ENCODE measurements around the gene ASPN. TPM values are rescaled to one million over a fixed set of nuclear protein-coding genes. Genes with fewer than 3 reads are reported as not detected.

Gene ASPN
- total RNA-seq, 2 experiments from 2014 or later, result not detected

- Histone ChIP-seq H4K20me1 (ENCODE audit: insufficient read depth, low read length) (no peaks in the 10 kb centered on the region), H3K4me3 (ENCODE audit: low read depth, low read length, poor library complexity, severe bottlenecking) (no peak overlapping the region), H2AFZ (ENCODE audit: low read length) (no peak overlapping the region), H3K9me2 (ENCODE audit: insufficient read depth, low read length) (no peaks in the 10 kb centered on the region), H3K4me2 (ENCODE audit: low read length) (no peak overlapping the region), H3K79me2 (ENCODE audit: insufficient read depth, low read depth, low read length) (no peaks in the 10 kb centered on the region), H3K9me3 (ENCODE audit: low read length) (no peaks in the 10 kb centered on the region), H3K27ac (ENCODE audit: low read depth, low read length, poor library complexity, severe bottlenecking) (no peak overlapping the region), H3K4me1 (ENCODE audit: insufficient read depth, low read length, poor library complexity, severe bottlenecking) (no peaks in the 10 kb centered on the region), H3K36me3 (ENCODE audit: insufficient read depth, low read length) (no peaks in the 10 kb centered on the region)
- CTCF ChIA-PET (ENCODE audit: unreplicated experiment), result no interaction called here
- no peak for DNase-seq (ENCODE audit: low spot score)
- TF ChIP-seq CTCF (conservative IDR thresholded peaks at IDR 0.05; ENCODE audit: low read length) (no peak), EZH2phosphoT487 (IDR thresholded peaks at IDR 0.05; ENCODE audit: borderline replicate concordance, low read depth, low read length) (no peak)
- no TSS peak for BruUV-seq (replicated peaks)
- intact Hi-C loops (cut with micrococcal nuclease; ENCODE audit: unreplicated experiment), result no loop called here
- POLR2A ChIA-PET, result no interaction called here
Observed at GRCh38 chr9:92506184-92506857, 24.0 kb upstream of the ASPN start.

- Histone ChIP-seq H3K9me2 (ENCODE audit: insufficient read depth, low read length) (no peaks in the 10 kb centered on the region), H2AFZ (ENCODE audit: low read length) (no peak overlapping the region), H3K4me3 (ENCODE audit: low read depth, low read length, poor library complexity, severe bottlenecking) (no peak overlapping the region), H3K9me3 (ENCODE audit: low read length) (no peaks in the 10 kb centered on the region), H3K36me3 (ENCODE audit: insufficient read depth, low read length) (no peaks in the 10 kb centered on the region), H3K4me2 (ENCODE audit: low read length) (no peak overlapping the region), H3K79me2 (ENCODE audit: insufficient read depth, low read depth, low read length) (no peaks in the 10 kb centered on the region), H4K20me1 (ENCODE audit: insufficient read depth, low read length) (no peaks in the 10 kb centered on the region), H3K4me1 (ENCODE audit: insufficient read depth, low read length, poor library complexity, severe bottlenecking) (no peaks in the 10 kb centered on the region), H3K27ac (ENCODE audit: low read depth, low read length, poor library complexity, severe bottlenecking) (no peak overlapping the region)
- ChIA-PET POLR2A (no interaction called here), CTCF (ENCODE audit: unreplicated experiment) (no interaction called here)
- intact Hi-C loops (cut with micrococcal nuclease; ENCODE audit: unreplicated experiment), result no loop called here
- TF ChIP-seq EZH2phosphoT487 (IDR thresholded peaks at IDR 0.05; ENCODE audit: borderline replicate concordance, low read depth, low read length), result no peak
- TF ChIP-seq CTCF (conservative IDR thresholded peaks at IDR 0.05; ENCODE audit: low read length), result no peak
- no peak for DNase-seq (ENCODE audit: low spot score)
- no TSS peak for BruUV-seq (replicated peaks)
Observed at GRCh38 chr9:92504881-92505280, 22.6 kb upstream of the ASPN start.

- Histone ChIP-seq H3K4me2 (ENCODE audit: low read length) (no peak overlapping the region), H3K9me3 (ENCODE audit: low read length) (no peaks in the 10 kb centered on the region), H3K9me2 (ENCODE audit: insufficient read depth, low read length) (no peaks in the 10 kb centered on the region), H3K79me2 (ENCODE audit: insufficient read depth, low read depth, low read length) (no peaks in the 10 kb centered on the region), H3K36me3 (ENCODE audit: insufficient read depth, low read length) (no peaks in the 10 kb centered on the region), H3K4me1 (ENCODE audit: insufficient read depth, low read length, poor library complexity, severe bottlenecking) (no peaks in the 10 kb centered on the region), H3K4me3 (ENCODE audit: low read depth, low read length, poor library complexity, severe bottlenecking) (no peak overlapping the region), H2AFZ (ENCODE audit: low read length) (no peak overlapping the region), H3K27ac (ENCODE audit: low read depth, low read length, poor library complexity, severe bottlenecking) (no peak overlapping the region), H4K20me1 (ENCODE audit: insufficient read depth, low read length) (no peaks in the 10 kb centered on the region)
- intact Hi-C loops (cut with micrococcal nuclease; ENCODE audit: unreplicated experiment), result no loop called here
- ChIA-PET POLR2A (interaction anchor here (0.7 to 1.0 kb wide), 2 partner anchors 13 to 363 kb away, joined by 3 to 6 read pairs; no protein-coding TSS in a partner anchor), CTCF (ENCODE audit: unreplicated experiment) (no interaction called here)
- no peak for DNase-seq (ENCODE audit: low spot score)
- no TSS peak for BruUV-seq (replicated peaks)
- no peak for TF ChIP-seq CTCF (conservative IDR thresholded peaks at IDR 0.05; ENCODE audit: low read length)
- TF ChIP-seq EZH2phosphoT487 (IDR thresholded peaks at IDR 0.05; ENCODE audit: borderline replicate concordance, low read depth, low read length), result no peak
Observed at GRCh38 chr9:92503156-92503555, 20.9 kb upstream of the ASPN start.
